ENCODE data around the gene CLCNKB.

DNA sequence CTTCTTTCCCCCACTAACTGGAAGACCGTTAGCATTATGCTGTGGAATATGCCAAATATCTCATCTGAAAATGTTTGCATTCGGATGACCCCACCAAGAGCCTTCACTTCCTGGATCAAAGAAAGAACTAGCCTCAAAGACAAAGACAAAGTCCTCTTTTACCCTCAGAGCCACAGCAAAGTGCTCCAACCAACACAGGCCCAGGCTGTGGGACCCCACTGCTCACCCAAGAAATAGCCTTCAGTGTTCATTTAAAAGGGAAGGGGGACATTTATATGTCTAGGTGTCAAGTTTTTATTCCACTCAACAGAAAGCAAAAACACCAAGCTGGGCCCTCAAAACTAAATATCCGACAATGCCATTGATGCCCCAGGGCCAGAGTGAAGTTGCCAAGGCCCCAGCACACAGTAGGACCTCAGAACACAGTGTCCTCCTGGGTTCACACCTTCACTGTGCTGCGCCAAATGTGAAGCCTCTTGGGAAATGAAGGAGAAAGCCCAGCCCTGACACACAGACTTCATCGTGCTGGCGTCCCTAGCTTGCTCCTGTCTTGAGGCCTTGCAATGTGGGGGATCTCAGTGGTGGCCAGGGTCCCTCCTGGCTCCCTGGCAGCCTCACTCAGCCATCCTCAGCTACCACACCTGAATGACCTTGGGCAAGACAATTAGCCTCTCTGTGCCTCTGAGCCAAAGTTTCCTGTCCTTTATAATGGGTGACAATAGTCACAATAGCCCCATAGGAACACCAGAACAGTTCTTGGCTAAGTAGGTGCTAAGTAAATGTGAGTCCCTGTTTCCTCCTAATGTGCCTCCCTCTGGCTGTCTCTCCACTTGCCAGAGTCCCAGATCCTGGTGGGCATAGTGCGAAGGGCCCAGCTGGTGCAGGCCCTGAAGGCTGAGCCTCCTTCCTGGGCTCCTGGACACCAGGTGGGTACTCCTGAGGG is 11.3 kb downstream of the CLCNKB start:
- TF ChIP-seq, protein P1, sequence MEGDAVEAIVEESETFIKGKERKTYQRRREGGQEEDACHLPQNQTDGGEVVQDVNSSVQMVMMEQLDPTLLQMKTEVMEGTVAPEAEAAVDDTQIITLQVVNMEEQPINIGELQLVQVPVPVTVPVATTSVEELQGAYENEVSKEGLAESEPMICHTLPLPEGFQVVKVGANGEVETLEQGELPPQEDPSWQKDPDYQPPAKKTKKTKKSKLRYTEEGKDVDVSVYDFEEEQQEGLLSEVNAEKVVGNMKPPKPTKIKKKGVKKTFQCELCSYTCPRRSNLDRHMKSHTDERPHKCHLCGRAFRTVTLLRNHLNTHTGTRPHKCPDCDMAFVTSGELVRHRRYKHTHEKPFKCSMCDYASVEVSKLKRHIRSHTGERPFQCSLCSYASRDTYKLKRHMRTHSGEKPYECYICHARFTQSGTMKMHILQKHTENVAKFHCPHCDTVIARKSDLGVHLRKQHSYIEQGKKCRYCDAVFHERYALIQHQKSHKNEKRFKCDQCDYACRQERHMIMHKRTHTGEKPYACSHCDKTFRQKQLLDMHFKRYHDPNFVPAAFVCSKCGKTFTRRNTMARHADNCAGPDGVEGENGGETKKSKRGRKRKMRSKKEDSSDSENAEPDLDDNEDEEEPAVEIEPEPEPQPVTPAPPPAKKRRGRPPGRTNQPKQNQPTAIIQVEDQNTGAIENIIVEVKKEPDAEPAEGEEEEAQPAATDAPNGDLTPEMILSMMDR (IDR thresholded peaks at IDR 0.05) = no peak
- no peak for TF ChIP-seq ZFX (IDR thresholded peaks at IDR 0.05; ENCODE audit: borderline replicate concordance)
